ENCODE data around the gene FOXD2.

Gene FOXD2

DNA sequence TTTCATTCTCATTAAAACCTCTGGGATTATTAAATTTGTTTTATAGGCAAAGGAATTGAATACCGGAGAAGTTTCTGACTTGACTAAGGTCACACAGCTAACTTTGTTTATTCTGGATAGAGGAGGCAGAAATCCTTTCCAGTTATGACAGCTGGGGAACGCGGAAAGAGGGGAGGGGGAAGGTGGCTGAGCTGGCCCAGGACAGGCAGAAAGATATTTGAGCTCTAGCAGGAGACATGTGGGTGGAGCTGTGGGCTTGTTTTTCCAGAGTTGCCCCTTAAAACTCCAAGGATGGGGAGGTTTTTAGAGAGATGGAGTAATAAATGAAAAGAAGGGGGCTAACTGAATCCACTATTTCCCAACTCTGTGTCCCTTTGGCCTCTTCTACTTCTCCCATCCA lies 27.8 kb downstream of the FOXD2 start:
- DNase-seq (ENCODE audit: low read depth in 2 of 2): no peak

- no peak for DNase-seq (ENCODE audit: low read depth in 2 of 2)
Observed at GRCh38 chr1:47468709-47469389, 31.0 kb downstream of the FOXD2 start.

DNA sequence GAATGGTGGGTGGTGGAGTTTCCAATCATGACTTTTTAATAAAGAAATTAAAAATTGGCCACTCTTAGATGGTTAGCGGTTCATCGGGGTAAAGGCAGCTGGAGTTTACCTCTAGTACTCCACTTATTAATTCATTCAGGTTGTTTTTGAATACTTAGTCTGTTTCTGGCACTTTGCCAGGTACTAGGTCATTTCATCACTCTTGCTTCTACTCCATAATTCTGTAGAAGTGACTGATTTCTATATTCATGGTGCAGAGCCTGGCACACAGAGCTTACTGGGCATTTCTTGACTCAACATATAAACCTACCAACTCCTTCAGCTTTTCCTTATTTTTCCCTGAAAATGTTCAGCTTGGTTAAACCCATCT lies 31.5 kb downstream of the FOXD2 start:
- DNase-seq (ENCODE audit: low read depth in 2 of 2): no peak

GRCh38 chr1:47469910-47470309 lies 32.1 kb downstream of the FOXD2 start:
- no peak for DNase-seq (ENCODE audit: low read depth in 2 of 2)

DNA sequence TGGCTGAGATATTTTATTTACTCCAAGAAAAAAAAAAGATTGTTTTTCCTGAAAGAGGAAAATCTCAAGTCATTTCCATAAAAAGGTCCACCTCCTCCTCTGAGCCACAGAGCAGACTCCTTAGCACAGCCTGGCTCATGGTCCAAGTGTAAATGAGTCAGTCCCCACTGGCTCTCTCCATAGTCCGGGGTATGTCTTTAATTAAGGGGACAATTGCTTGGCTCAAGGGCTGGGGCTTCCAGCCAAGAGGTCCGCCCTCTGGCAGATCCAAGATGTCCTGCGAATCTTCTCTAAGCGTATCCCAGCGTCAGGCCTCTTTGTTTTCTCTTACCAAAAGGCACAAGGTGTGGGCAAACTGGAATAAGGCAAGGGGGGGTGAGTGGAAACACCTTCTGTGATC lies 33.3 kb downstream of the FOXD2 start:
- no peak for DNase-seq (ENCODE audit: low read depth in 2 of 2)

DNA sequence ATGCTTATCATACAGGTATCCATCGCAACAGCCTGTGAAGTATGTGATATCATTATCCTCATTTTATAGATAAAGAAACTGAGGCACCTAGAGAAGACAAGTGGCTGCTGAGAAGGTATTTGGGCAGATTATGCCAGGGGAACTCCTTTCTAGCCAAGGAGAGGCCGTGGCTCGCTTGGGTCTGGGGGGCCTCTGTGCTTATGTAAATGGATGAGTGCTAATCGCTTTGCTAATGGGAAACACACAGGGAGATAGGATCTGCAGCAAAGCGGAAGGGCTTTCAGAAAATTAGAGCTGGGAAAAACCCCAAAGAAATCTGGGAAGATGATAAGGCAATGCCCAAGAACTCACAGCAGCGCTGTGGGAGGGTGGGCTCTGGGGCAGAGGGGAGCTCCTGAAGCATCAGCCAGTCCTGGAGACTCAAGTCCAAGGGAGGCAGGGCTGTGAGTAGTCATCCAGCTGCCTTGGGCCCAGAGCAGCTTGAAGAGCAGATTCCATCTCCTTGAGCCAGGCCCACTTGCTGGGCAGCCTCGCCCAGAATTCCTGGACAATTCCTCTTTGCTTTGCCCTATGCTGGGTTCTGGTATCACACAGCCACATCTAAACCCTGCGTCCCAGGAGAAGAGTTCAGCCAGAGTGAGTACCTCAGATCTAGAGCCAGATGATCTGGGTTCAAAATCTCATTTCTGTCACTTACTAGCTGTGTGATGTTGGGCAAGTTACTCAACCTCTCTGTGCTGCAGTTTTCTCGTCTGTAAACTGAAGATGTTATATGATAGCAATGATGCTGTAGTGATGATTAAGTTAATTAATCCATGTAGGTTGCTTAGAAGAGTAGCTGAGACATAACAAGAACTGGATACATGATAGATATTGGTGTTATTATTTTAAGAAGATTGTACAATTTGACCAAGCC lies 36.7 kb downstream of the FOXD2 start:
- DNase-seq (ENCODE audit: low read depth in 2 of 2): no peak

DNA sequence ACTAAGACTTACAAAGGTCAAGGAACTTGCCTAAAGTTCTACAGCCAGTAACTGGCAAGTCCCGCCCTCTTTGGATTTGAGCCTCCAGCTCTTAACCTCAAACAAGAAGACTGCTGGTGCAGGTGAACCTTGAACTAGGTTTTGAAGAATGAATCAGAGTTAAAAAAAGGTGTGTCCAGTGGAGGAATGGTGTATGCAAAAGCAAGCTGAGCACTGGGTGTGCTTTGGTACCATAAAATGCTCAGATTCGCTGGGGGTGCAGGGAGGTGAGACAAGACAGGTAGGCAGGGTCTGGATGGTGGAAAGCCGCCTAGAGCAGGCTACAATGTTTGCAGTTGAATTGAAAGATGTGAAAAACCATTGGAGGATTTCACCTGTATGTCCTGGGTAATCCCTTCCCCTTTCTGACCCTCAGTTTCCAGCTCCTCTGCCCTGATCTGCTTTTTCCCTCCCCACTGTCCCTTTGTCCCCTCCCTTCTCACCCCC lies 39.8 kb downstream of the FOXD2 start:
- DNase-seq (ENCODE audit: low read depth in 2 of 2): no peak

DNA sequence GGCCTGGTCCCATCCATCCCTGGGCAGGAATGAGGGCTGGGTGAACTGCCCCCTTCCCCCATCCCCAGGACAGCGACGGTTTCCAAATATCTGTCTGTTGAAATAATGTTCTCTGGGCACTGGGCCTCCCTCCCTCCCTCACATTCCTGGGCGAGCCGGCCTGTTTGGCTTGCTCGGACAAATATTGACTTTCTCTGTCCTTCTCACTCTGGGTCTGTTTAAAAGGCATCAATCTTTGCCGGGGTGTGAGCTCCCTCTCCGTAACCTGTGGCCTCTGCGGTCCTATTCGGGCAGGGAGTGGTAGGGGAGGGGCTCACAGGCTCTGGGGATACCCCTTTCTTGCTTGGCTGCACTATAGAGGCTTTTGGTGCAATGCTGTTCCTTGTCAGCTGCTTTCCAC lies 40.2 kb downstream of the FOXD2 start:
- no peak for DNase-seq (ENCODE audit: low read depth in 2 of 2)

GRCh38 chr1:47479664-47480063 lies 41.8 kb downstream of the FOXD2 start:
- DNase-seq (ENCODE audit: low read depth in 2 of 2): no peak

DNA sequence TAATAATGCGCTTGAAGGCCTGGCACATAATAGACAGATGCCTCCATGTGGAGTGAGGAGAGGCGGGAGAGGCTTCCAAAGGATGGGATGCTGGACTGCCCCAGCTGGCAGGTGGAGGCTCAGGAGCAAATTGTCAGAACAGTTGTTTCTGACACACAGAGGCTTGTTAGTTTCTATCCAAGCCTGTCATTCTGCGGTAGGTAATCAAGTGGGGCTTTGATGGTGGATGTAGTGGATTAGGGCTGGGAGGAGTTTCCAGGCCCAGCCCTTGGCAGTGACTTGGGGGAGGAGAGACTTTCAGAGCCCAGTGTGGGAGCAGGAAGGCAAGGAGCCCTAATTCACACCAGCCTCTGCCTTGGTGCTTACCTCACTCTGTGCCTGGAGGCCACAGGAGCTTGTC lies 44.1 kb downstream of the FOXD2 start:
- DNase-seq (ENCODE audit: low read depth in 2 of 2): no peak

GRCh38 chr1:47482786-47483185 lies 44.9 kb downstream of the FOXD2 start:
- DNase-seq (ENCODE audit: low read depth in 2 of 2): no peak

- DNase-seq (ENCODE audit: low read depth in 2 of 2): no peak
Observed at GRCh38 chr1:47483651-47484050, 45.8 kb downstream of the FOXD2 start.

- DNase-seq (ENCODE audit: low read depth in 2 of 2): no peak
Observed at GRCh38 chr1:47485817-47486216, 48.0 kb downstream of the FOXD2 start.

DNA sequence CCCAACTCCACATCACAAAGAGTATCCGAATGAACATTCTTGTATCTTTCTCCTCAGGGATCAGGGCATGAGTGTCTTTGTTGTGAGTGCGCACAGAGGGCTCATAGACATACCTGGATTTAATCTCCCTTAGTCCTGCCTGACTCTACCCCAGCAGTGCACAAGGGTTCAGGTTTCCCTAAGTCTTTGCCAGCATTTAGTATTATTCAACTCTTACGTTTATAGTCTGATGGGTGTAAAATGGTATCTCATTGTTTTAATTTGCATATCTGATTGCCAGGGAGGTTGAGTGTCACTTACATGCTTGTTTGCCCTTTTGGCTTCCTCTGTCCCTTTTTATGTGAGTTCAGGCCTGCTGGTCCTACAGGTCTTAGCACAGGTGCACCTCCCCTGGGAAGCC lies 49.5 kb downstream of the FOXD2 start:
- no peak for DNase-seq (ENCODE audit: low read depth in 2 of 2)

- DNase-seq (ENCODE audit: low read depth in 2 of 2): no peak
Observed at GRCh38 chr1:47487850-47488450, 50.1 kb downstream of the FOXD2 start.
